Glutamatergic neuron (in vitro differentiated cells): ENCODE data around the gene PPP1R12B. TPM values are rescaled to one million over a fixed set of nuclear protein-coding genes. Genes with fewer than 3 reads are reported as not detected.
"Not testable (repeated sequence)": the region's sequence is repeated elsewhere in the genome, so short reads cannot be mapped to it uniquely, and the experiment has no call there.

Experiments
- DNase-seq: peaks from one replicate; pipeline ENCODE4 v3.0.0; 2022
- H3K27ac Mint-ChIP-seq: one replicate; pipeline ENCODE4 v1.8.0; 2020; ENCODE audit warnings: mild to moderate bottlenecking, mixed read lengths, inconsistent platforms; ENCODE audit not compliant: unreplicated experiment
- H3K27me3 Mint-ChIP-seq: one replicate; pipeline ENCODE4 v1.8.0; 2020; ENCODE audit warnings: mild to moderate bottlenecking, moderate library complexity, mixed read lengths, inconsistent platforms; ENCODE audit not compliant: unreplicated experiment
- H3K36me3 Mint-ChIP-seq: one replicate; pipeline ENCODE4 v1.8.0; 2020; ENCODE audit warnings: mild to moderate bottlenecking, mixed read lengths, inconsistent platforms; ENCODE audit not compliant: unreplicated experiment
- H3K4me1 Mint-ChIP-seq: one replicate; pipeline ENCODE4 v1.8.0; 2020; ENCODE audit warnings: mild to moderate bottlenecking, low read depth, mixed read lengths, inconsistent platforms; ENCODE audit not compliant: unreplicated experiment
- H3K4me3 Mint-ChIP-seq: one replicate; pipeline ENCODE4 v1.8.0; 2020; ENCODE audit warnings: mild to moderate bottlenecking, mixed read lengths, inconsistent platforms; ENCODE audit not compliant: unreplicated experiment
- H3K9me3 Mint-ChIP-seq: one replicate; pipeline ENCODE4 v1.8.0; 2020; ENCODE audit warnings: mild to moderate bottlenecking, moderate library complexity, mixed read lengths, inconsistent platforms; ENCODE audit not compliant: unreplicated experiment
- total RNA-seq: library from RNA; stranded (reverse); fragmentation: NEBNext Ultra II Directional; extraction: Animal tissue kit (Norgen Biotek cat#: 25700); gene quantifications from one replicate; pipeline ENCODE4 v1.2.1, GENCODE V29; 2021; ENCODE audit not compliant: unreplicated experiment
- TF ChIP-seq, protein P1 (sequence below): fragments of 200-600 bp; sonication (generic); IDR thresholded peaks from one replicate; pipeline ENCODE4 v1.5.0; 2021; ENCODE audit not compliant: partially characterized antibody, unreplicated experiment

Gene PPP1R12B
- total RNA-seq, 1 donor from 2014 or later: 37.3 TPM

GRCh38 chr1:202343652-202344349 lies 4.7 kb upstream of the PPP1R12B start:
- Mint-ChIP-seq H3K27me3 (peaks cover 2% of the 10 kb centered on the region), H3K36me3 (no peaks in the 10 kb centered on the region), H3K4me1 (peaks cover 12% of the 10 kb centered on the region), H3K9me3 (no peaks in the 10 kb centered on the region), H3K4me3 (no peak overlapping the region), H3K27ac (peak overlapping the region; percentile 41)
- DNase-seq: no peak
- TF ChIP-seq, protein P1, sequence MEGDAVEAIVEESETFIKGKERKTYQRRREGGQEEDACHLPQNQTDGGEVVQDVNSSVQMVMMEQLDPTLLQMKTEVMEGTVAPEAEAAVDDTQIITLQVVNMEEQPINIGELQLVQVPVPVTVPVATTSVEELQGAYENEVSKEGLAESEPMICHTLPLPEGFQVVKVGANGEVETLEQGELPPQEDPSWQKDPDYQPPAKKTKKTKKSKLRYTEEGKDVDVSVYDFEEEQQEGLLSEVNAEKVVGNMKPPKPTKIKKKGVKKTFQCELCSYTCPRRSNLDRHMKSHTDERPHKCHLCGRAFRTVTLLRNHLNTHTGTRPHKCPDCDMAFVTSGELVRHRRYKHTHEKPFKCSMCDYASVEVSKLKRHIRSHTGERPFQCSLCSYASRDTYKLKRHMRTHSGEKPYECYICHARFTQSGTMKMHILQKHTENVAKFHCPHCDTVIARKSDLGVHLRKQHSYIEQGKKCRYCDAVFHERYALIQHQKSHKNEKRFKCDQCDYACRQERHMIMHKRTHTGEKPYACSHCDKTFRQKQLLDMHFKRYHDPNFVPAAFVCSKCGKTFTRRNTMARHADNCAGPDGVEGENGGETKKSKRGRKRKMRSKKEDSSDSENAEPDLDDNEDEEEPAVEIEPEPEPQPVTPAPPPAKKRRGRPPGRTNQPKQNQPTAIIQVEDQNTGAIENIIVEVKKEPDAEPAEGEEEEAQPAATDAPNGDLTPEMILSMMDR: peak; percentile 79

DNA sequence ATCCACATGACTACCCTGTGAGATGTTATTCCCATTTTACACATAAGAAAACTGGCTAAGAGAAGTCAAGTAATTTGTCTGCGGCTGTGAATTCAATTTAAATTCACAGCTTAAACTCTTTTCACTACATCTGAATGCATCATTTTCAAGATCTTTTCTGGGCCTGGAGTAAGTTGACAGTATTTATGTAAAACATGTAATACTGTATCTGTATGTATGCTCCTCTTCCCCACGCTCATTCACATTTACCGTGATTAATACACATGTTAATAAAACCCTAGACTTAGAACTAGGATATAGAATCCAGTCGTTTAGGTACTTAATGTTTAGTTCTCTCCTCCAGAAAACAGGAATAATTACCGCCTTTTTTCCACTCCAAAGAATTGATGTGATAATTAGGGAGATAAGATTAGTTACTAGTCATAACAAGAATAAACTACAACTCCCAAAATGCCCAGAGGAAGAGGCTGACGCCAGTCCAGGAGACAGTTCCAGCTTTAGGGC lies 442 bp upstream of the PPP1R12B start:
- no peak overlapping the region for H3K27ac Mint-ChIP-seq
- no peak for DNase-seq

GRCh38 chr1:202349206-202349928 lies 868 bp downstream of the PPP1R12B start:
- H3K27ac Mint-ChIP-seq: peak overlapping the region; percentile 60
- H3K9me3 Mint-ChIP-seq: no peaks in the 10 kb centered on the region
- DNase-seq: no peak
- H3K4me1 Mint-ChIP-seq: peaks cover 7% of the 10 kb centered on the region
- H3K4me3 Mint-ChIP-seq: peak overlapping the region; percentile 96
- H3K27me3 Mint-ChIP-seq: no peaks in the 10 kb centered on the region
- TF ChIP-seq, protein P1: no peak
- no peaks in the 10 kb centered on the region for H3K36me3 Mint-ChIP-seq

More for the DNA sequence above, 442 bp upstream of the PPP1R12B start:
- no peaks in the 10 kb centered on the region for H3K36me3 Mint-ChIP-seq
- H3K4me1 Mint-ChIP-seq: peaks cover 11% of the 10 kb centered on the region
- H3K4me3 Mint-ChIP-seq: peak overlapping the region; percentile 96
- no peaks in the 10 kb centered on the region for H3K27me3 Mint-ChIP-seq
- H3K9me3 Mint-ChIP-seq: no peaks in the 10 kb centered on the region
- TF ChIP-seq, protein P1: no peak

GRCh38 chr1:202351725-202352124 lies 3.2 kb downstream of the PPP1R12B start:
- Mint-ChIP-seq H3K4me1 (peaks cover 7% of the 10 kb centered on the region), H3K27me3 (no peaks in the 10 kb centered on the region), H3K27ac (no peak overlapping the region), H3K9me3 (no peaks in the 10 kb centered on the region), H3K4me3 (no peak overlapping the region), H3K36me3 (no peaks in the 10 kb centered on the region)
- TF ChIP-seq, protein P1: no peak
- no peak for DNase-seq

- not testable (repeated sequence) for H3K36me3 Mint-ChIP-seq, H3K27ac Mint-ChIP-seq, H3K27me3 Mint-ChIP-seq, H3K4me1 Mint-ChIP-seq, H3K4me3 Mint-ChIP-seq, H3K9me3 Mint-ChIP-seq, DNase-seq
Measured at GRCh38 chr1:202352583-202353197, 4.2 kb downstream of the PPP1R12B start.
